CD14-positive monocyte (primary cell): ENCODE data around the gene PARP14. TPM values are rescaled to one million over a fixed set of nuclear protein-coding genes. Genes with fewer than 3 reads are reported as not detected.

Source experiments
- DNase-seq, 3 donors: peaks; one replicate each; pipeline ENCODE4 v3.0.0-alpha.2; 2011 to 2022
- H2AFZ ChIP-seq: 2 replicates; pipeline ENCODE4 v1.6.0; 2012; ENCODE audit warnings: mild to moderate bottlenecking, low read depth, low read length, inconsistent platforms; ENCODE audit not compliant: insufficient read depth, poor library complexity, severe bottlenecking
- H3K27ac ChIP-seq, 2 donors: 1 replicate in 1 of 2; 2 replicates in 1 of 2; pipeline ENCODE4 v1.5.1; 2012 to 2013; ENCODE audit warnings: low read length in 2 of 2, control low read depth in 1 of 2, inconsistent platforms in 1 of 2, low read depth in 1 of 2, mild to moderate bottlenecking in 1 of 2
- H3K27me3 ChIP-seq, 2 donors: one replicate each; pipeline versions ENCODE4 v1.6.0 to v1.6.1; 2011 to 2013; ENCODE audit warnings: low read length in 2 of 2; ENCODE audit not compliant: control insufficient read depth in 2 of 2, insufficient read depth in 2 of 2
- H3K36me3 ChIP-seq, 2 donors: replicated peaks in 1 of 2; 1 replicate in 1 of 2; 2 replicates in 1 of 2; pipeline versions ENCODE4 v1.5.1 to v1.6.1; 2012 to 2013; ENCODE audit warnings: low read length in 2 of 2, control low read depth in 1 of 2, inconsistent platforms in 1 of 2, mild to moderate bottlenecking in 1 of 2; ENCODE audit not compliant: insufficient read depth in 2 of 2, control insufficient read depth in 1 of 2
- H3K4me1 ChIP-seq, 2 donors: 1 replicate in 1 of 2; 2 replicates in 1 of 2; pipeline versions ENCODE4 v1.5.1 to v1.6.1; 2012 to 2013; ENCODE audit warnings: low read length in 2 of 2, control low read depth in 1 of 2, inconsistent platforms in 1 of 2, mild to moderate bottlenecking in 1 of 2, moderate library complexity in 1 of 2; ENCODE audit not compliant: insufficient read depth in 2 of 2, control insufficient read depth in 1 of 2
- H3K4me2 ChIP-seq: replicated peaks from 2 replicates; pipeline ENCODE3; 2012; ENCODE audit warnings: low read length, moderate library complexity, mild to moderate bottlenecking; ENCODE audit not compliant: poor library complexity, severe bottlenecking; ENCODE audit errors: extremely low read depth
- H3K4me3 ChIP-seq, 3 experiments: fragments of 200-600 bp in 1 of 3; sonication (generic) in 1 of 3; replicated peaks in 1 of 3; 1 replicate in 2 of 3; 2 replicates in 1 of 3; pipeline ENCODE4 v1.5.1; 2011 to 2013; ENCODE audit warnings: low read length in 3 of 3, mild to moderate bottlenecking in 3 of 3, control low read depth in 2 of 3, low read depth in 2 of 3, inconsistent platforms in 1 of 3, moderate library complexity in 1 of 3
- H3K79me2 ChIP-seq: 2 replicates; pipeline ENCODE4 v1.6.0; 2012; ENCODE audit warnings: mild to moderate bottlenecking, control low read depth, inconsistent platforms, low read length, moderate library complexity; ENCODE audit not compliant: insufficient read depth
- H3K9ac ChIP-seq: 2 replicates; pipeline ENCODE4 v1.6.0; 2017; ENCODE audit warnings: low read length, mild to moderate bottlenecking; ENCODE audit not compliant: insufficient read depth, poor library complexity, severe bottlenecking
- H3K9me3 ChIP-seq, 2 donors: replicated peaks in 1 of 2; 1 replicate in 1 of 2; 2 replicates in 1 of 2; pipeline versions ENCODE4 v1.5.1 to v1.6.1; 2012 to 2013; ENCODE audit warnings: low read length in 2 of 2, control low read depth in 1 of 2; ENCODE audit not compliant: control insufficient read depth in 1 of 2, insufficient read depth in 1 of 2
- H4K20me1 ChIP-seq: 2 replicates; pipeline ENCODE4 v1.6.0; 2012; ENCODE audit warnings: mild to moderate bottlenecking, low read length, control low read depth, moderate library complexity; ENCODE audit not compliant: insufficient read depth
- H3K27ac Mint-ChIP-seq, 7 donors: one replicate each; pipeline ENCODE4 v1.8.0; 2020; ENCODE audit warnings: mild to moderate bottlenecking in 7 of 7, mixed read lengths in 7 of 7, moderate library complexity in 6 of 7, inconsistent platforms in 2 of 7
- H3K27me3 Mint-ChIP-seq, 3 donors: one replicate each; pipeline ENCODE4 v1.8.0; 2021 to 2022; ENCODE audit warnings: low read depth in 3 of 3, mild to moderate bottlenecking in 3 of 3, mixed read lengths in 3 of 3, moderate library complexity in 3 of 3, inconsistent platforms in 1 of 3
- H3K36me3 Mint-ChIP-seq, 2 donors: one replicate each; pipeline ENCODE4 v1.8.0; 2020; ENCODE audit warnings: mixed read lengths in 2 of 2, inconsistent platforms in 1 of 2, mild to moderate bottlenecking in 1 of 2
- H3K4me1 Mint-ChIP-seq: one replicate; pipeline ENCODE4 v1.8.0; 2020; ENCODE audit warnings: mild to moderate bottlenecking, mixed read lengths
- H3K4me3 Mint-ChIP-seq, 2 donors: one replicate each; pipeline ENCODE4 v1.8.0; 2020; ENCODE audit warnings: mild to moderate bottlenecking in 2 of 2, mixed read lengths in 2 of 2, moderate library complexity in 1 of 2
- H3K9me3 Mint-ChIP-seq, 7 donors: one replicate each; pipeline ENCODE4 v1.8.0; 2020 to 2022; ENCODE audit warnings: mixed read lengths in 7 of 7, mild to moderate bottlenecking in 6 of 7, moderate library complexity in 6 of 7, inconsistent platforms in 2 of 7
- WGBS: methylation state at CpG from one replicate; pipeline ENCODE4 v1.1.5; 2013; ENCODE audit warnings: missing lambda C conversion rate; ENCODE audit not compliant: insufficient coverage; 5-methylcytosine and 5-hydroxymethylcytosine counted together
- intact Hi-C, 2 donors: fragments of 100-400 bp; cut with micrococcal nuclease; formaldehyde crosslinking; loops; one replicate each; pipeline versions ENCODE4 v1.15.0 to v1.15.1; 2023
- polyA plus RNA-seq, 3 donors: library from polyadenylated mRNA; depleted of rRNA in 1 of 3; unstranded in 2 of 3; stranded (reverse) in 1 of 3; fragments of 300-500 nt in 2 of 3; fragments of >200 nt in 1 of 3; fragmentation: Illumina TruSeq in 2 of 3; gene quantifications; 1 replicate in 2 of 3; 2 replicates in 1 of 3; pipeline ENCODE4 v1.2.3, GENCODE V29; 2012 to 2021
- TF ChIP-seq, protein P1 (sequence below): fragments of 200-600 bp; IDR thresholded peaks from one replicate; pipeline ENCODE4 v1.8.0; 2022; ENCODE audit warnings: antibody characterized with exemption, mild to moderate bottlenecking

The PARP14 gene
- polyA plus RNA-seq, 3 donors, result 22.1 to 68.8 (median 26.9) TPM

GRCh38 chr3:122677216-122677615 lies 3.4 kb upstream of the PARP14 start:
- peaks cover 0 to 3% of the 10 kb centered on the region in 2 donors for H3K36me3 Mint-ChIP-seq
- H3K27me3 Mint-ChIP-seq, result no peaks in the 10 kb centered on the region
- H3K27ac ChIP-seq, result no peak overlapping the region
- intact Hi-C loops, result no loop called here
- H3K9me3 ChIP-seq, result peaks cover 7 to 9% of the 10 kb centered on the region in 2 donors
- H3K9me3 Mint-ChIP-seq, result peaks cover 5 to 12% (median 9%) of the 10 kb centered on the region in 7 donors
- no peaks in the 10 kb centered on the region for H3K27me3 ChIP-seq
- no peaks in the 10 kb centered on the region for H3K36me3 ChIP-seq
- H3K79me2 ChIP-seq, result peaks cover 19% of the 10 kb centered on the region
- no peak overlapping the region for H3K9ac ChIP-seq
- no peak overlapping the region for H3K4me3 ChIP-seq
- no peak overlapping the region for H2AFZ ChIP-seq
- TF ChIP-seq, protein P1, sequence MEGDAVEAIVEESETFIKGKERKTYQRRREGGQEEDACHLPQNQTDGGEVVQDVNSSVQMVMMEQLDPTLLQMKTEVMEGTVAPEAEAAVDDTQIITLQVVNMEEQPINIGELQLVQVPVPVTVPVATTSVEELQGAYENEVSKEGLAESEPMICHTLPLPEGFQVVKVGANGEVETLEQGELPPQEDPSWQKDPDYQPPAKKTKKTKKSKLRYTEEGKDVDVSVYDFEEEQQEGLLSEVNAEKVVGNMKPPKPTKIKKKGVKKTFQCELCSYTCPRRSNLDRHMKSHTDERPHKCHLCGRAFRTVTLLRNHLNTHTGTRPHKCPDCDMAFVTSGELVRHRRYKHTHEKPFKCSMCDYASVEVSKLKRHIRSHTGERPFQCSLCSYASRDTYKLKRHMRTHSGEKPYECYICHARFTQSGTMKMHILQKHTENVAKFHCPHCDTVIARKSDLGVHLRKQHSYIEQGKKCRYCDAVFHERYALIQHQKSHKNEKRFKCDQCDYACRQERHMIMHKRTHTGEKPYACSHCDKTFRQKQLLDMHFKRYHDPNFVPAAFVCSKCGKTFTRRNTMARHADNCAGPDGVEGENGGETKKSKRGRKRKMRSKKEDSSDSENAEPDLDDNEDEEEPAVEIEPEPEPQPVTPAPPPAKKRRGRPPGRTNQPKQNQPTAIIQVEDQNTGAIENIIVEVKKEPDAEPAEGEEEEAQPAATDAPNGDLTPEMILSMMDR, result no peak
- peaks cover 33 to 36% of the 10 kb centered on the region in 2 donors for H3K4me1 ChIP-seq
- no peak overlapping the region for H3K4me3 Mint-ChIP-seq
- H4K20me1 ChIP-seq, result peaks cover 2% of the 10 kb centered on the region
- peaks cover 36% of the 10 kb centered on the region for H3K4me1 Mint-ChIP-seq
- H3K4me2 ChIP-seq, result no peak overlapping the region
- WGBS, result no CpG with 5 or more reads among the region's 1 CpG
- no peak for DNase-seq
- H3K27ac Mint-ChIP-seq, result no peak overlapping the region

DNA sequence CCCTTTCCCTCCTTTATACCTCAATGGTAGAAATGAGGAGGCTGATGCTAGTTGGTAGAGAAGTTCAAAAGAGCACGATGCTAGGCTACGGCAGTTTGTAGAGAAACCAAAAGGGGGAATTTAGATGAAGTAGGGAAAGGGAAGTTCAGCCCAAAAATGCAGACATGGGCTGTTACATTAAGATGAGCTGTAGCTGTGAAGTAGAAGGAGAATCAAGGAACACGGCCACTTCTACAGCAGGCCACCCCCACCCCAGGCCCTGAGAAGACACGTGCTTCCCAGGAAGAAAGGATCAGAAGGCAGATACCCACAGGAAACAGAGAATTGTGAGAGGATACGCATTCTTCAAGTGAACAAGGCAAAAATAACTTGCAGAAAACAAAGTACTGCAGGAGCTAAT lies 2.1 kb upstream of the PARP14 start:
- intact Hi-C loops, result loop anchor here (2.0 kb wide), 2 partner anchors 114 to 118 kb away; partner anchors contain the start of genes DTX3L (in 1 of the 2) and PARP9 (in 1 of the 2)
- Histone ChIP-seq H3K4me3 (peak overlapping the region; percentile 27 to 97 (median 78)), H3K36me3 (no peaks in the 10 kb centered on the region), H3K4me2 (peak overlapping the region; percentile 79), H3K79me2 (peaks cover 32% of the 10 kb centered on the region), H3K9me3 (peaks cover 7 to 9% of the 10 kb centered on the region in 2 donors), H4K20me1 (peaks cover 13% of the 10 kb centered on the region), H3K4me1 (peaks cover 46 to 49% of the 10 kb centered on the region in 2 donors), H3K9ac (peak overlapping the region; percentile 89), H3K27me3 (no peaks in the 10 kb centered on the region), H2AFZ (peak overlapping the region; percentile 98), H3K27ac (peak overlapping the region; percentile 64 to 96)
- Mint-ChIP-seq H3K36me3 (peaks cover 0 to 3% of the 10 kb centered on the region in 2 donors), H3K27me3 (no peaks in the 10 kb centered on the region), H3K4me1 (peaks cover 49% of the 10 kb centered on the region), H3K9me3 (peaks cover 5 to 12% (median 9%) of the 10 kb centered on the region in 7 donors), H3K27ac (peak overlapping the region; percentile 90 to 98 (median 96)), H3K4me3 (peak overlapping the region; percentile 83 to 92)
- peak; percentile 42 to 58 (median 51) for DNase-seq
- TF ChIP-seq, protein P1, result no peak
- 17% methylated on average over 1 of the region's 5 CpGs for WGBS
